ENCODE data around the gene TATDN2.
A peak's percentile ranks its signal among the peaks of the same experiment; 100 is the strongest.

TATDN2 gene

GRCh38 chr3:10319251-10319650 is 71.0 kb downstream of the TATDN2 start:
- no peak for TF ChIP-seq GATA1 (IDR thresholded peaks at IDR 0.05; ENCODE audit: low read depth, low read length)
- no peak for TF ChIP-seq POLR2A (IDR thresholded peaks at IDR 0.05; ENCODE audit: low read length)
- no peak for DNase-seq

DNA sequence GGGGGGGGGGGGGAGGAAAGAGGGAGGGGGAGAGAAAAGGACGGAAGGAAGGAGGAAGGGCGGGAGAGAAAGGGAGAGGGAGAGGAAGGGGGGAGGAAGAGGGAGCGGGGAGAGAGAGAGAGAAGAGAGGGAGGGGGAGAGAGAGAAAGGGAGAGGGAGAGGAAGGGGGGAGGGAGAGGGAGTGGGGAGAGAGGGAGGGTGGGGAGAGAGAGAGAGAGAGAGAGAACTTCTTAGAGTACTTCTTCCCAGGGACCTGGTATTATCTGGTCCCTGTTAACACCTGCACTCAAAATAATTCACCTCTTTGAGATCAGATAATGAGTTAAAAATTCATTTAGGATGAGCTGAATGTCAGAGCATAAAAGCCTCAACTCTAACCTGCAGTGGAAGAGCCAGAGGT is 71.5 kb downstream of the TATDN2 start:
- DNase-seq: no peak
- TF ChIP-seq POLR2A (IDR thresholded peaks at IDR 0.05; ENCODE audit: low read length) (no peak), GATA1 (IDR thresholded peaks at IDR 0.05; ENCODE audit: low read depth, low read length) (no peak)

DNA sequence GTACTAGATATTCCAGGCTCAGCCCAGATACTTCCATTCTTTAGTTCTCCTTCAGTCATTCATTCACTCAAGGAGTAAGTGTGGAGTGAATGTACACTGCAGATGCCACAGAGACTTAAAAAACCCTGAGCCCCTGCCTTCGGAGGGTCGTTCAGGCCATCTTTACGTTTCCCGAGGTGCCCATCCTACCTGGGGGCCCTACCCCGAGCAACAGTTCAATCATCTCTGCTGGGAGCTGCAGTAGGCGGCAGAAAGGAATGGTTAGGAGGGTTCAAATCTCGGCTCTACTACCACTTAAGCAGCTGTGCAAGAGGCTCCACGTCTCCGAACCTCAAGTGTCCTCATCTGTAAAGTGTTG is 72.0 kb downstream of the TATDN2 start:
- TF ChIP-seq GATA1 (IDR thresholded peaks at IDR 0.05; ENCODE audit: low read depth, low read length): no peak
- TF ChIP-seq POLR2A (IDR thresholded peaks at IDR 0.05; ENCODE audit: low read length): no peak
- peak in 1 of 2 experiments; percentile 46 for DNase-seq

DNA sequence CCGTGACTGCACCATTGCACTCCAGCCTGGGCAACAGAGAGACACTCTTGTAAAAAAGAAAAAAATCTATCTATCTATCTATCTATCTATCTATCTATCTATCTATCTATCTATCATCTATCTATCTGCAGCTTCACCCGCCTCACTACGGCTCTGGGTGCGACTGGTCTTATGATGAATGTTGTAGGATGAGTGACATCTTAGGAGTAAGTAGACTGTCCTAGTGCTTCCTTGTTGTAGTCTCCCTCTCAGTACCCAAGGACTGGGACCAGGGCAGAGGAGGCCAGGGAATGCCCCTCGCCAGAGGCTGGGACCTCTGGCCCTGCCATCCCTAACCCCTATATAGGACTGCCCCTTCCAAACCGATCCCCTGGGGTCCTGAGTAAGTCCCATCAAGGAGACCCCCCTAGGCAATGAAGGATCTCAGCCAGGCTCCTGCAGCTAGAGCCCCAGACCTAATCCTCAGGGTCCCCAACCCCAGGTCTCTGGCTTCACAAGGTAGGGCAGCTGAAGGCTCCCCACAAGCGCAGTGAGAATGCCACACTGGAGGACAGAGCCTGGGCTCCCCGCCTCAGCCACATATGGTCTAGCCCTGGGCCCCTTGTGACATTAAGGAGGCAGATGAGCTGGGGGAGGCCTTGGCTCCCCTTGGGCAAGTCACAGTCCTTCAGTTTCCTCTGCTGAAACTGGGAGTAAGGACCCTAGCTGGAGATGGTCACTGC is 73.5 kb downstream of the TATDN2 start:
- peak in 1 of 2 experiments; percentile 20 for DNase-seq
- no peak for TF ChIP-seq GATA1 (IDR thresholded peaks at IDR 0.05; ENCODE audit: low read depth, low read length)
- no peak for TF ChIP-seq POLR2A (IDR thresholded peaks at IDR 0.05; ENCODE audit: low read length)

DNA sequence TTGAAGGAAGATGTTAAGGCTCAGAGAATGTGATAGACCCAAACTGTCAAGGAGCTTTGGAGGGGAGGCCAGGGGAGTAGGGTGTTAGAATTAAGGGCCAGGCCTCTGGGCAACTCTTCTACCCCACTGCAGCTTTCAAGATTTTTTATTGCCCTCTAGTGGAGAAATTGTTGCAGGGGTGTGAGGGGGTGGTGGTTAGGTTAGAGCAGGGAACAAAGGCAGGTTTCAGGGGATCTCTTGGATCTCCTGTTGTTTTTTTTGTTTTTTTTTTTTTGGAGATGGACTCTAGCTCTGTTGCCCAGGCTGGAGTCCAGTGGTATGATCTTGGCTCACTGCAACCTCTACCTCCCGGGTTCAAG is 74.1 kb downstream of the TATDN2 start:
- no peak for TF ChIP-seq GATA1 (IDR thresholded peaks at IDR 0.05; ENCODE audit: low read depth, low read length)
- DNase-seq: peak; percentile 45 to 60

DNA sequence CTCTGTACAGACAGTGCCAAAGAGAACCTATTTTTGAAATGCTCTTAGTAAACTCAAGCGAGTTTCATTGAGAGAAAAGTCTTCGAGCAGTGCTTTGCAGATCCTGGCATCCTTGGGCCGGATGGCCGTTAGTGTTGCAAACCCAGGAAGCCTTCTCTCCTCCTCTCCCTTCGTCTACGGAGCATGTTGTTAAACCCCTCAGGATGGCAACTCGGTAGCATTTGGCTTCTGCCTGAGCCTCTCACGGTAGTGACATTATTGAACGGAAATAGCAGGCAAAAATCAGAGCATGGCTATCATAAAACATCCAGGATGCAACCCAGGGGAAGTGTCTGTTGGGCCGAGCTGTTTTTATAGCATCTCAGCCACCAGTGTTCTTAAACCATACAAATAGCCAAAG is 79.3 kb downstream of the TATDN2 start:
- DNase-seq: no peak
- TF ChIP-seq GATA1 (IDR thresholded peaks at IDR 0.05; ENCODE audit: low read depth, low read length): no peak
- TF ChIP-seq POLR2A (IDR thresholded peaks at IDR 0.05; ENCODE audit: low read length): no peak

GRCh38 chr3:10328460-10329071 is 80.3 kb downstream of the TATDN2 start:
- TF ChIP-seq POLR2A (IDR thresholded peaks at IDR 0.05; ENCODE audit: low read length) (no peak), GATA1 (IDR thresholded peaks at IDR 0.05; ENCODE audit: low read depth, low read length) (no peak)
- no peak for DNase-seq

- TF ChIP-seq POLR2A (IDR thresholded peaks at IDR 0.05; ENCODE audit: low read length) (no peak), GATA1 (IDR thresholded peaks at IDR 0.05; ENCODE audit: low read depth, low read length) (no peak)
- DNase-seq: no peak
These were observed 81.3 kb downstream of the TATDN2 start for GRCh38 chr3:10329495-10330015.

- no peak for DNase-seq
- TF ChIP-seq GATA1 (IDR thresholded peaks at IDR 0.05; ENCODE audit: low read depth, low read length): no peak
- no peak for TF ChIP-seq POLR2A (IDR thresholded peaks at IDR 0.05; ENCODE audit: low read length)
These were observed 82.1 kb downstream of the TATDN2 start for GRCh38 chr3:10330319-10330718.
